GM18511 (cell line): ENCODE measurements around the gene MAP2.

Source experiments
- ATAC-seq: cut with Tn5 transposase; IDR thresholded peaks from one replicate; pipeline ENCODE4 v1.9.1; 2021; ENCODE audit warnings: mild to moderate bottlenecking, moderate library complexity; ENCODE audit not compliant: unreplicated experiment

The MAP2 gene

GRCh38 chr2:209694748-209695147 is 270.9 kb downstream of the MAP2 start:
- no peak for ATAC-seq

DNA sequence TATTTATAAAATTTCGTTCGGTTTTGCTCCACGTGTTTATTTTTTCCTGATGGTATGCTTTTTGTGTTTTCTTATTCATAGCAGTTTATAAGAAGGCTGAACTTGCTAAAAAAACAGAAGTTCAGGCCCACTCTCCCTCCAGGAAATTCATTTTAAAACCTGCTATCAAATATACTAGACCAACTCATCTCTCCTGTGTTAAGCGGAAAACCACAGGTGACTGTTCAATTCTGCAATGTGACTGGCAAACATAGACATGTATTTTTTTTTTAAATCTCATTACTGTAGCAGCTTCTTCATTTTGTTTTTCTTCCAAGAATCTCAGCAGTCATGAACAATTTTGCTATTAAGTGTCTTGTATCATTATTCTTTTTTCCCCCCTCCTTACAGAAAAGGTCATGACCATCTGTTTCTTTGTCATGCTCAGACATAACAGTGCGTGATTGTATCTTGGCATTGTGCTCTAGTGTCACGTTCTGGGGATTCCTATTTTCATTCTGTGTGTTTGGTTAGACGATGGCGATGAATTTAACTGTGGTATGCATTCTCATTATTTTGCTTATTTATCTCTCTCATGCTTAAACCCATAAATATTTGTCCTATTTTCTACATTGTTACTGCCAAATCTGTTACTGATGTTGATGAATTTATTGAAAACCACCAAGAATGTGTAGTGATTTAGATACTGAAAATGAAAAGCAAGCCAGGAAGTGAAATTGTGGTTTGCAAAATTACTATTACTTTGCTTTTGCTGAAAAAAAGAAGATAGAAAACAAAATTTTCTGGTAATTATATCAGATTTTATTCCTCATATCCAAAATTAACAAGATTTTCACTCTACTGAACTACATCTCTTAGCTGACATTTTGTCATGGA is 273.2 kb downstream of the MAP2 start:
- ATAC-seq, result peak; percentile 66

- no peak for ATAC-seq
Observed at GRCh38 chr2:209702775-209703174, 278.9 kb downstream of the MAP2 start.

DNA sequence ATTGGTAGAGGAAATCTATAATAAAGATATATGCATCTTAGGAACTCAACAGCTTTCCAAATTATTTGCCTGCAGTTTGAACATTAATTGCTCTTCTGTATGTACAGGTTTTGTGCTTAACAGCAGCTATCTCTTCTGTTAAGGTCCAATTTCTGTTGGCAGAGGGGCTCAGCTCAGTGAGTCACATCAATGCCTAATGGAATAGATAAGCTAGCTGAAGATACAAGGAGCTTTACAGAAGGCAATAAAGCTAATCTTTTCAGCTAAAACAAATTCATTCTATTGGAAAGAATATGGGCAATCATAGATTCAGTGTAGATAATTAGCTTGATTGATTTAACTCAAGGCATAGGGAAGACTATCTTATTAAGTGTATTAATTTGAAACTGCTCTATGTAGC is 289.4 kb downstream of the MAP2 start:
- ATAC-seq, result no peak

GRCh38 chr2:209719034-209719433 is 295.2 kb downstream of the MAP2 start:
- ATAC-seq, result no peak

DNA sequence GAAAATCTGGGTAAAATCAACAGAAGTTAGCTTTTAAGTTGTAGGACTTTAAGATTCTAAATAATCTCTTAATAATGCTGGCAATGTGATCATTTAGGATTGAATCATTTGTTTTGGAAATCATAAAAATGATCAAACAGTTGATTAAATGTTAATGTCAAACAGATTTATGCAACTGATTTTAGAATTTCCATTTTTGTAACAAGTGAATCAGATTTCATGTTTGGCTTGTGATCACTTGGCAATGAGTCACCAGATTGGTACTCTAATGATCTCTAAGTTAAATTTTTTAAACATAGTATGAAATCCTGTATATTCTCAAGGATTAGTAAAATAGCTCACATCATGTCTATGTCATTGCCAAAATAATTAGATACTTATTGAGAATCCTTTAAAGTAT is 297.6 kb downstream of the MAP2 start:
- no peak for ATAC-seq

- ATAC-seq, result no peak
Observed at GRCh38 chr2:209726311-209726710, 302.5 kb downstream of the MAP2 start.

GRCh38 chr2:209727077-209727476 is 303.2 kb downstream of the MAP2 start:
- no peak for ATAC-seq

- no peak for ATAC-seq
Observed at GRCh38 chr2:209734805-209735204, 311.0 kb downstream of the MAP2 start.

- no peak for ATAC-seq
Observed at GRCh38 chr2:209741953-209742352, 318.1 kb downstream of the MAP2 start.

GRCh38 chr2:209753020-209753419 is 329.2 kb downstream of the MAP2 start:
- ATAC-seq, result no peak

GRCh38 chr2:209757163-209757562 is 333.3 kb downstream of the MAP2 start:
- no peak for ATAC-seq

- no peak for ATAC-seq
Observed at GRCh38 chr2:209761566-209761965, 337.7 kb downstream of the MAP2 start.

GRCh38 chr2:209762563-209762962 is 338.7 kb downstream of the MAP2 start:
- ATAC-seq, result no peak

DNA sequence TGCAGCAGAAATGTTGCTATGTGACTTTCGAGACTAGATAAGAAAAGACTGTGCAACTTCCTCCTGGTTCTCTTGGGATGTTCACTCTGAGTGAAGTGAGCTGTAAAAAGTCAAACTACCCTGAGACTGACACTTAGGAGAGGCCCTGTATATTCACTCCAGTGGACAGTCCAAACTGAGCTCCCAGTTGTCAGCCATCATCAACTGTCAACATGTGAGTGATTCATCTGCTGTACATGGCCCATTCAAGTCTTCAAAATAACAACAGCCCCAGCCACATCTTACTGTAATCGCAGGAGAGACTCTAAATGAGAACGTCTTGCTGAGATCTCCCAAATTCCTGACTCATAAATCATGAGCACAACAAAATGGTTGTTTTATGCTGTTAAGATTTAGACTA is 339.3 kb downstream of the MAP2 start:
- no peak for ATAC-seq

DNA sequence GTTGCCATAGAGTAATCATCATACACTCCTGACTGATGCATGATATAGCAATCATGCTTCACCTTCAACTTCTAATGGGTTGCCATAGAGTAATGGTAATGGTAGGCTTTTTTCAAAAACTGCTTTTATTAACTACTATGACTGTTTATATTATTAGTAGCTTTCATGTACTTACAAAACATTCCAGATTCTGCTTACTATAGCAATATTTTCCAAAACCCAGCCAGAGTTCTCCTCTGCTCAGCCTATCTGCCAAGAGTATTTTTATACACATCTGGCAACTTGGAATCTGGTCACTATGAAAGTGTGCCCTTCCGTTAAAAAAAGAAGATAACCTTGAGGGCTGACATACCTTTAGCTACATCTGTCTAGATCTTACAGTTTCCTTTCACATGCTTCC is 342.8 kb downstream of the MAP2 start:
- no peak for ATAC-seq

DNA sequence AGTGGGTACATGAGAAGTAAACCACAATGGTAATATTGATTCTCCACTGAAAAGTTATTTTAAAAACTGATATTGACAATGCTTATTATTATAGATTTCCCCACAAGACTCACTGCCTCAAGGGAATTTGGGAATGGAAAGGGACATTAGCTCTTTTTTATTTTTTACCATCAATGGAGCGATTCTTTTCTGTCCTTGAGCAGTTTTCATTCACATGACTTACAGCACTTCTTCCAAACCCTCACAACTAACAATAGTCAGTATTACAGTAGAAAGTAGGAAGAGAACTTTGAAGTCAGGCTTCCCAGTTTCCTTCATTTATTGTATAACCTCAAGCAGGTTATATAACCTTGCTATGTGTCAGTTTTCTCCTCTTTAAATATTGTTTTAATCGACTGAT is 343.5 kb downstream of the MAP2 start:
- ATAC-seq, result no peak

GRCh38 chr2:209768557-209768956 is 344.7 kb downstream of the MAP2 start:
- no peak for ATAC-seq

DNA sequence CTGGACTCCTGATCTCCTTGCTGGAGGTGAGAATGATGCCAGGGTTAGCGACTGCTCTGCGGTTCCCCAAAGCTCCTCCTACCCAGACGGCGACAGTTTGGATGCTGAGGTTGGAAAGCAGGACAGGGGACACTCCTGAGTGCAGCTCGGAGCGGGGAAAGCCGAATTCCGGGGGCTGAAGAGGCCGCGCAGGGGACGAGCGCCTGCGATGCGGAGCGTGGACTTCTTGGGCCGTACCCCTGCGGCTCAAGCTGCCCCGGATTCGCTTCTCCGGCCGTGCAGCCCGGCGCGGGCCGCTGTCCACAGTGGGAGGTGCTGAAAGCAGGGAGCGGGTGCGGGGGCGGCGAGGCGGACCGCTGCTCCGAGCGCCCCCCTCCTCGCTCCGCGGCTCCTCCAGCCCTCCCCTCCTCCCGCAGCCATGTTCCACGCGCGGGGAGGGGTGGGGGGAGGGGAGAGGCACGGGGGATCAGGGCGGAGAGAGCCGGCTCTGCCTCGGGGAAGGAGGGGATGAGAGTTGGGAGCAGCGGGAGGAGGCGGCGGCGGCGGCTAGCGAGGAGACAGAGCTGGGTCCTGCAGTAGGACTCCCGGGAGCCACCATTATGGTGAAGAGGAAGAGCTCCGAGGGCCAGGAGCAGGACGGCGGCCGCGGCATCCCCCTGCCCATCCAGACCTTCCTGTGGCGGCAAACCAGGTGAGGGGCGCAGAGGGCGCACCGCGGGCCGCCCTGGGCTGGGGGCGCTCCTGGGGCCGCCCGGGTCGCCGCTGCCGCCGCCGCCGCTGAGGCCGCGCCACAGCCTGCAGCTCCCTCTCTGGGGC is 347.8 kb downstream of the MAP2 start, which contains the start of gene UNC80:
Gene UNC80 (plus strand): TSS at position 359 of the 816 bp plus-strand sequence. CDS start 241 bp downstream, at position 600.
- ATAC-seq, result peak; percentile 69

DNA sequence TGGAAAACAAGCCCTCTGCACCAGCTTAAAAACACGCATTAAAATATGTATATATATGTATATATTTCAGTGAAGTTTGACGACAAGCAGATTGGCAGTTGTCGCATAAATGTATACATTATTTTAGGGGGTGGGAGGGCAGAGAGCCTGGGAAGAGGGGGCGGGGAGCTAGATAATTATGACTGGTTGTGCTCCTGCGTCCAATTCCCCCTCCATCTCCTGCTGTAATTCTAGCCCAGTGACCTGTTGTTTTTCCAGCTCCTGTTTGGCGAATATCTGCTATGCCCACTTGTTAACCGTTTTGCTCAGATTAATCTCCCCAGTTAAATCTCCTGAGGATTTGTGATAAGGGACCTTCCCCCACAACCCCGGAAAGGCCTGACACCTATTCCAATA is 348.4 kb downstream of the MAP2 start:
- ATAC-seq, result no peak

DNA sequence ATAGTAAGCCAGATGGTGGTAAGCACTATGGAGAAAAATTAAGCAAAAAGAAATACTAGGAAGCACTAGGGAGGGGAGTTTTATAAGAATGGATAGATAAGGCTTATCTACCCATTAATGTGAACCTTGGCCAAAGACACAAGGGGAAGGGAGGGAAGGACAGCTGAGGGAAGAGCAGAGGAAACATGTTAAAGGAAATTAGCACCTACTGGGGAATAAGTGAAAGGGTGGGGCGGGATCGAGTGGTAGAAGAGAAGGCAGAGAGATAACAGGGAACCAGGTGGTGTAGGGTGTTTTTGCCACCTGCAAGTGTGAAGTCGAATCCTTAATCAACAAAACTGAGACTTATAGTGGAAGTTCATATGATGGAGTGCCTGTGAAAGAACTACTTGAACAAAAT is 349.5 kb downstream of the MAP2 start:
- no peak for ATAC-seq
